DMS153 treated with DMSO at 0.1 percent for 48 hours (cell line): Measurements from ENCODE around the gene ANKRD35.

Experiments
- DNase-seq: peaks from one replicate; lab custom pipeline; 2025; ENCODE audit not compliant: unreplicated experiment; lab: John Stamatoyannopoulos, UW

ANKRD35 gene

GRCh38 chr1:145897969-145898368, 12.3 kb upstream of the ANKRD35 start:
- DNase-seq, result no peak

- no peak for DNase-seq
These were observed 9.8 kb upstream of the ANKRD35 start for GRCh38 chr1:145895471-145895870.

- DNase-seq, result no peak
These were observed 7.8 kb upstream of the ANKRD35 start for GRCh38 chr1:145893306-145894055.

- DNase-seq, result peak; percentile 52
These were observed 6.9 kb upstream of the ANKRD35 start for GRCh38 chr1:145892486-145893087.

GRCh38 chr1:145891587-145892485, 6.2 kb upstream of the ANKRD35 start:
- peak; percentile 99 for DNase-seq

- DNase-seq, result no peak
These were observed 5.5 kb upstream of the ANKRD35 start for GRCh38 chr1:145891143-145891542.

- DNase-seq, result peak; percentile 76
These were observed 4.1 kb upstream of the ANKRD35 start for GRCh38 chr1:145889722-145890121.

GRCh38 chr1:145887631-145888030, 2.0 kb upstream of the ANKRD35 start:
- DNase-seq, result no peak

- no peak for DNase-seq
These were observed 1.1 kb upstream of the ANKRD35 start for GRCh38 chr1:145886816-145887215.

GRCh38 chr1:145886390-145886789, 724 bp upstream of the ANKRD35 start:
- no peak for DNase-seq

GRCh38 chr1:145884675-145885074, 991 bp downstream of the ANKRD35 start:
- no peak for DNase-seq

GRCh38 chr1:145879775-145880174, 5.9 kb downstream of the ANKRD35 start:
- peak; percentile 98 for DNase-seq

GRCh38 chr1:145878724-145879123, 6.9 kb downstream of the ANKRD35 start:
- peak; percentile 45 for DNase-seq

- DNase-seq, result no peak
These were observed 7.7 kb downstream of the ANKRD35 start for GRCh38 chr1:145877923-145878486.

GRCh38 chr1:145874646-145875045, 11.0 kb downstream of the ANKRD35 start:
- DNase-seq, result no peak

GRCh38 chr1:145871994-145872924, 13.4 kb downstream of the ANKRD35 start:
- DNase-seq, result no peak

- DNase-seq, result no peak
These were observed 17.4 kb downstream of the ANKRD35 start for GRCh38 chr1:145868232-145868631.

GRCh38 chr1:145863282-145864018, 22.2 kb downstream of the ANKRD35 start:
- DNase-seq, result no peak

GRCh38 chr1:145859491-145860023, 26.1 kb downstream of the ANKRD35 start:
- peak; percentile 88 for DNase-seq
